ENCODE data around the gene JSRP1.

The JSRP1 gene

DNA sequence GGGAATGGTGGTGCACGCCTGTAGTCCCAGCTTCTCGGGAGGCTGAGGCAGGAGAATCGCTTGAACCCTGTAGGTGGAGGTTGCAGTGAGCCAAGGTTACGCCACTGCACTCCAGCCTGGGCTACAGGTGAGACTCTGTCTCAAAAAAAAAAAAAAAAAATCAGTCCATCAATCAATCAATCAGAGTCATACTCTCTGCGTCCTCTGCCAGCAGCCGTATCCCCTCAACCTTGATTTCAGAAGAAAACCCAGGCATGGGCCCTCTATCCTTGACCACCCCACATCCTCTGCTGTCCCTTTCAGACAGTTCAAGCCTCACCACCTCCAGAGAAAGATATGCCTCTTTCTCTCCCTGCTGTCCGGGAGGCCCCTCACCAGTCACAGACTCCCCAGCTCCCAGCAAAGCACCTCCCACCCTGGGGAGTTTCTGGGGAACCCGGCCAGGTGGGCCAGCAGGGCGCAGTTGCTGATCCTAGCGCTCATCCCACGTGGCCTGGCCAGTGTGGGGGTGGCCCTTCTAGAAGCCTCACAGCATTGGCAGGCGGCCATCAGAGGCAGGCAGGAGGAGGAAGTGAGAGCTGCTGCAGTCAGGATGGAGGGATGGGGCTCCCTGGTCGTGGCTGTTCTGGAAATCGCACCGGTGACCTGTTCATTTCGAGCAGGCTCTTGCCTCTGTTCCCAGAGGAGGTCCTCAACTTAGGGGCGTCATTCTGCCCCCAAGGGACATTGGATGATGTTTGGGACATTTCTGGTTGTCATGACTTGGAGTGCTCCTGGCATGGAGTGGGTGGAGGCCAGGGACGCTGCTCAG, 10.2 kb upstream of the JSRP1 start:
- DNase-seq (ENCODE audit: low read depth), result no peak

DNA sequence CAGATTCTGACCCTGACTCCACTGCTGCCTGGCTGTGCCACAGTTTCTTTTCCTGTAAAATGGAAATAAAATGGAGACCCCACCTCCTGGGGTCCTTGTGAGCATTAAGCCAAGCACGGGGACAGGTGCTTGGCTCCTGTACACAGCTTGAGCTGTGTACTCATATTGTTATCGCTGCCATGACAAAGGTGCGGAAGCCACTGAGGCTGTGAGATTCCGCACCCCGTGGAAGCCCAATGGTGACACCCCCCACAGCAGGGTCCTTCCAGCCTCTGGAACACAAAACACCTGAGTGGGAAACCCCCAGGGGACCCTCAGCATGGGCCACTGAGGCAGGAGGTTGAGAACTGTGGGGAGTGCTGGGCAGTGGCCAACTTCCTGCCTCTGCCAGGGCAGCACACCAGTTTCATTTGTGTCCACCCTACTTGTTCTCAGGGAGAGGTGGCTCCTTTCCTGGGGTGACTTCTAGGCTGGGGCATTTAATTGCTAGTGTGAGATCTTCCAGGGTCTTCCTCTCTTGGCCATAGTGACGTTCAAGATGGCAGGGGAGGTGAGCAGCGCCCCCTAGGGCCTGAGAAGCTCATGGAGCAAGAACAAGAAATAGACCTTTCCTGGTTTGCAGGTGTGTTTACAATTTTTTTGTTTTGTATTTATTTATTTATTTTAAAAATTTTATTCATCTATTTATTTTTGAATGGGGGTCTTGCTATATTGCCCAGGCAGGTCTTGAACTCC, 5.4 kb upstream of the JSRP1 start:
- DNase-seq (ENCODE audit: low read depth), result no peak

DNA sequence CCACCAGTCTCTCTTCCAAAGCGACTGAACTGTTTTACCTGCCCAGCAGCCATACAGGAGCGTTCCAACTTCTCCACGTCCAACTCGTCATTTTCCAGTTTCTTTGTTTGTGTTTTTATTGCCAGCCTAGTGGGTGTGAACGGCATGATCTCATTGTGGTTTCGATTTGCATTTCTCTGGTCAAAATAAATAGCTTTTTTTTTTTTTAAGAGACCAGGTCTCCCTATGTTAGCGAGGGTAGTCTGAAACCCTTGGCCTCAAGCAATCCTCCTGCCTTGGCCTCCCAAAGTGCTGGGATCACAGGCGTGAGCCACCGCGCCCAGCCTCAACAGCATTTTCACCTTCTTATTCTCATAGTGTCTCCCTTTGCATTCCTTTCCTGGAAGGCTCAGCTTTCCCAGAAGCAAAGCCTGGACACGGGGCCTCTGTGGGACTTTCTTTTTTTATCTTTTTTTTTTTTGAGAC, 4.2 kb upstream of the JSRP1 start:
- no peak for DNase-seq (ENCODE audit: low read depth)

DNA sequence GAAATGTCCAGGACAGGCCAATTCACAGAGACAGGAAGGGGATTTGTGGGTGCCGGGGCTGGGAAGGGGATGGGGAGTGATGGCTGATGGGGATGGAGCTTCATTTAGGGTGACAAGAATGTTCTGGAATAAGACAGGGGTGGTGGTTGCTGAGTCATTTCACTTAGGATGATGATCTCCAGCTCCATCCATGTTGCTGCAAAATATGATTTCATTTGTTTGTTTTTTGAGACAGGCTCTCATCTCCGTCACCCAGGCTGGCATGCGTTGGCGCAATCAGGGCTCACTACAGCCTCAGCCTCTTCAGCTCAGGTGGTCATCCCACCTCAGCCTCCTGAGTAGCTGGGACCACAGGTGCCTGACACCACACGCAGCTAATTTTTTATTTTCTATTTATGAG, 3.1 kb upstream of the JSRP1 start:
- no peak for DNase-seq (ENCODE audit: low read depth)

DNA sequence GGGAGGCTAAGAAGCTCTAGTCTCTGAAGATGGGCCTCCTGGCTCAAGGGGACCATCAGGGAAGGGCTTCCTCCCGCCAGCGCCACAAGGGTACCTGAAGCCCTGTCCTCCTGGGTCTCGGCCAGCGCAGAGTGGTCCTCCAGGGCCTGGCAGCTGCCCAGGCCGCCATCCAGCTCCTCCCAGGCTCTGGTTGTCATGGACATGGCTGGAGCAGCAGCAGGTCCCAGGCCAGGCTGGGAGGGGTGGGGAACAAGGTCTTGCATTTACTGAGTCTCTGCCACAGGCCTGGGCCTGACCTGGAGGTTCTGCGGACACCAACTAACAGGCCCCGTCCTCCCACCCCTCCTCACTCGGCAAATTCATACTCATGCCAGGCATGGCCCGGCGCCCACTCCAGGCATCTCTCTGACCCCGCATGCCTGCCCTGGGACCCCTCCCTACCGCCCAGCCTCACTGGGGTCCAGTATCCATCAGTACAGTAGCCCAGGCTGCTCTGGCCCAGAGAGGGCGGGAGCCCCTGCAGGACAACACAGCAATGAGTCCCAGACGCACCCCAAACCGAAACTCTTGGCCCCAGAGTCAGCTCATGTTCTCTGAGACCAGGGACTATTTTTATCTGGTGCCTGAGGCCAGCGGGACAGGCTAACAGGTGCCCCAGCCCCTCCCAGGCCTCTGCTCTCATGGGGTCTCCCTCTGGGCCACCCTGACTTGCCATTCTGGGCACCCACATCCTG, 938 bp downstream of the JSRP1 start:
- DNase-seq (ENCODE audit: low read depth), result no peak

DNA sequence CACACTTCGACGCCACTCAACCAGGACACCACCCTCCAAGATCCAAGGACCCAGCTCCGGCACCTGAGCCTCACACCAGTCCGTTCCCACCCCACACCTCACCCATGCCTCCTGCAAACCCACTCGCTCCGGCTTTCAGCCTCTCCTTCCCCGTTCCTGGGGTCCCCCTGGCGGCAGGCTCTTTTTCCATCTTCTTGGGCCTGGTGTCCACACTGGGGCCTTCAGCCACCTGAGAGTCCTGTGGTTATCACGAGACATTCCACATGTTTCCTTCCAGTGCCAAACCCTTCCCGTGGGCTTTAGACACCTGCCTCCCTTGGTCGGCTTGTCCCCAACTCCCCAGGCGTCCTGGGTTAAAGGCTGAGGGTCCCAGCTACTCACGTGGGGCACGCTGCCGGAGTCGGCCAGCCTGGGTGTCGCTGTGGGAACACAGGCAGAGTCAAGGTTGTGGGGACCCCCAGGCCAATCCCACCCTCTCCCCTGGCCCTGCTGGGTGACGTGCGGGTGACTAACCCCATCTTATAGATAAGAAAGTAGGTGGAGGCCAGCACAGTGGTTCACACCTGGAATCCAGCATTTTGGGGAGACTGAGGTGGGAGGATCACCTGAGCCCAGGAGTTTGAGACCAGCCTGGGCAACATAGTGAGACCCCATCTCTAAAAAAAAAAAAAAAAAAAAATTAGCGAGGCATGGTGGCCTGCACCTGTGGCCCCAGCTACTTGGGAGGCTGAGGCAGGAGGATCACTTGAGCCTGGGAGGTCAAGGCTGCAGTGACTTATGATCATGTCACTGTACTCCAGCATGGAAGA, 1.9 kb downstream of the JSRP1 start:
- DNase-seq (ENCODE audit: low read depth), result no peak

DNA sequence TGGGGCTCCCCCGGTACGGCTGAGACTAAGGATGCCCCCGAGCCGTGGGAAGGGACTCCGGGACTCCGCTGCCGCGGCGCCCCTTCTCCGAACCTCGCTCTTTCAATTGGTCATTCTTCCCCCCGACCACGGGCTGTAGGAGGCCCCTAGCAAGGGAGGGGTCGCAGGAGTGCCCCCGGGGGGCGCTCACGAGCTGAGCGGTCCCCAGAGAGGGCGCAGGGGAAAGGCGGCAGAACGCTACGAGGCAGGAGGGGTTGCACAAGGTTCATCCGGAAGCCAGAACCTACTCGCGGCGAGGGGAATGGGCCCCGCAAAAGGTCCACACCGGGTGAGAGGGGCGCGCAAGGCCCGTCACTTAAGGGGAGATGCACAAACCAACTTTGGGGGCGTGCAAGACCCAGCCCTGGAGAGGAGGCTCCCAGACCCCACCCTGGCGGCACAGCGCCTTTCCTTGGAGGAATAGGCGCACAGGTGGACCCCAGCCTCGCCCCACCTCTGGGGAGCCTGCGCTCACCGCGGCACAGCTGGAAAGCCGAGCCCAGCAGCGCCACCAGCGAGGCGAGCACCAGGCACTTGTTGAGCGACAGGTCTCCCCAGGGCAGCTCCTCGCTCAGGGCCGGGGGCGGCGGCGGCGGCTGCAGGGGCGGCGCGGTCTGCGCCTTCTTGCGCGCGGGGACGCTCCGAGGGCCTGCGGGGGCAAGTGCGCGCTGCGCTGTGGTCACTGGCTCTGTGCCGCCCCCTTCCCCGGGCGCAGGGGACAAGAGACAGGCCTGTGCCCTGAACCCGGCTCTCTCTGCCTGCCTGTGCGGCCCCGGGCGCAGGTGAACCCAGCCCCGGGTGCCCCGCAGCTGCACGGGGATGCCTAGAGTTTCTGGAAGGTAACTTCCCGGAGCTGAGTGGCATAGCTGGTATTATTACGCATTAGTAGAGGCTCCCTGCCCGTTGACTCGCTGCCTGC, 2.8 kb downstream of the JSRP1 start:
- no peak for DNase-seq (ENCODE audit: low read depth)

DNA sequence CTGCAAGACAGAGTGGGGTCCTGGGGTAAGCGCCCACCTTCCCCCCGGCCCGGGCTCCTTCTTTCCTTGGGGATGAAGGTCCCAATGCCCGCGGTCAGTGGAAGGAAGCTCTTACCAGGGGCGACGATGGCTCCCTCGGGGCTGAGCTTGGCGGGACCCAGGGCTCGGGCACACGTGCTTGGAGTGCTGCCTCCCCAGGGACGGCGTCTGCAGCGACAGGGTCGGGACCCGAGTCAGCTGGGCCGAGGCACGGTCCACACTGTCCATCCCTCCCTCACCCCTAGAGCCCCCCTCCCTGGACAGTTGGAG, 3.5 kb downstream of the JSRP1 start:
- no peak for DNase-seq (ENCODE audit: low read depth)

DNA sequence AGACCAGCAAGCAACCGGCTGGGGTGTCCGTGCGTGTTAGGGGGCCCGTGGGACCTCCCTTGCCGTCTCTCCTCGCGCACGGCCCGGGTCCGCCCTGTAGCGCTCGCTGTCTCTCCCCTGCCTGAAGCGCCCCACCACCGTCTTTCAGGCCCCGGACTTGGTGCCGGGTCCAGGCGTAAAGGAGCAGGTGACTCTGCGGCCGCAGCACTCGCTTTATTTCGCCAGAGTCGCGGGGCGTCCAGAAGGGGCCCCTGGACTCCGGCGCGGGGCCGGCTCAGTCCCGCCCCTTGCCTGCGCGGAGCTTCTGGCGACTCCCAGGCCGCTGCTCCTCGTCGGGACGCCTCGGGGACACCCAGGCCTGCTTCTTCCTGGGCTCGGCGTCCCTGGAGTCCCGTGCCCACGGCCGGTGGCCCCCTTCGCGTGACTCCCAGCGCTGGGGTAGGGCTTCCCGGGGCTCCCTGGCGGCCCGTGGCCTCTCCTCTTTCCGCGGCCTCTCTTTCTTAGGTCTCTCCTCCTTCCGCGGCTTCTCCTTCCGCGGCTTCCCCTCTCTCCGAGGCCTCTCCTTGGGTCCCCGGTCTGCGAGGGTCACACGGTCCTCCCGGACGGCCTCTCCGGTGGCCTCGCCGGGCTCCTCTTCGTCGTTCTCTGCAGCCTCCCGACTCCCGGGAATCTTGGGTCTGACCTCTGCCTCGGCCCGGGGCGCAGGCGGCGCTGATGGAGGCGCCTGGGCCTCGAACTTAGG, 4.0 kb downstream of the JSRP1 start:
- no peak for DNase-seq (ENCODE audit: low read depth)

DNA sequence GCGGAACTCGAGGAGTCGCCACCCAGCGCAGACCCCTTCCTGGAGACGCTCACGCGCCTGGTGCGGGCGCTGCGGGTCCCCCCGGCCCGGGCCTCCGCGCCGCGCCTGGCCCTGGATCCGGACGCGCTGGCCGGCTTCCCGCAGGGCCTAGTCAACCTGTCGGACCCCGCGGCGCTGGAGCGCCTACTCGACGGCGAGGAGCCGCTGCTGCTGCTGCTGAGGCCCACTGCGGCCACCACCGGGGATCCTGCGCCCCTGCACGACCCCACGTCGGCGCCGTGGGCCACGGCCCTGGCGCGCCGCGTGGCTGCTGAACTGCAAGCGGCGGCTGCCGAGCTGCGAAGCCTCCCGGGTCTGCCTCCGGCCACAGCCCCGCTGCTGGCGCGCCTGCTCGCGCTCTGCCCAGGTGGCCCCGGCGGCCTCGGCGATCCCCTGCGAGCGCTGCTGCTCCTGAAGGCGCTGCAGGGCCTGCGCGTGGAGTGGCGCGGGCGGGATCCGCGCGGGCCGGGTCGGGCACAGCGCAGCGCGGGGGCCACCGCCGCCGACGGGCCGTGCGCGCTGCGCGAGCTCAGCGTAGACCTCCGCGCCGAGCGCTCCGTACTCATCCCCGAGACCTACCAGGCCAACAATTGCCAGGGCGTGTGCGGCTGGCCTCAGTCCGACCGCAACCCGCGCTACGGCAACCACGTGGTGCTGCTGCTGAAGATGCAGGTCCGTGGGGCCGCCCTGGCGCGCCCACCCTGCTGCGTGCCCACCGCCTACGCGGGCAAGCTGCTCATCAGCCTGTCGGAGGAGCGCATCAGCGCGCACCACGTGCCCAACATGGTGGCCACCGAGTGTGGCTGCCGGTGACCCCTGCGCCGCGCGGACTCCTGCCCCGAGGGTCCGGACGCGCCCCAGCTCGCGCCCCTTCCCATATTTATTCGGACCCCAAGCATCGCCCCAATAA, 4.8 kb downstream of the JSRP1 start:
- no peak for DNase-seq (ENCODE audit: low read depth)

DNA sequence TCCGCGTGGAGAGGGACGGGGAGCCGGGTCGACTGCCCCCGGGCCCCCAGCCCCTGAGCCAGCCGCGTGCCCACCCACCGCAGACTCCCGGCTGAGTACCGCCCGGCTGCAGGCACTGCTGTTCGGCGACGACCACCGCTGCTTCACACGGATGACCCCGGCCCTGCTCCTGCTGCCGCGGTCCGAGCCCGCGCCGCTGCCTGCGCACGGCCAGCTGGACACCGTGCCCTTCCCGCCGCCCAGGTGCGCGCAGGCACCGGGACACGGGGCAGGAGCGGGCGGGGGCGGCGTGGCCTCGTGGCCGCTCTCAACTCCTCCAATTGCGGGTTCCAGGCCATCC, 5.5 kb downstream of the JSRP1 start:
- DNase-seq (ENCODE audit: low read depth), result no peak

DNA sequence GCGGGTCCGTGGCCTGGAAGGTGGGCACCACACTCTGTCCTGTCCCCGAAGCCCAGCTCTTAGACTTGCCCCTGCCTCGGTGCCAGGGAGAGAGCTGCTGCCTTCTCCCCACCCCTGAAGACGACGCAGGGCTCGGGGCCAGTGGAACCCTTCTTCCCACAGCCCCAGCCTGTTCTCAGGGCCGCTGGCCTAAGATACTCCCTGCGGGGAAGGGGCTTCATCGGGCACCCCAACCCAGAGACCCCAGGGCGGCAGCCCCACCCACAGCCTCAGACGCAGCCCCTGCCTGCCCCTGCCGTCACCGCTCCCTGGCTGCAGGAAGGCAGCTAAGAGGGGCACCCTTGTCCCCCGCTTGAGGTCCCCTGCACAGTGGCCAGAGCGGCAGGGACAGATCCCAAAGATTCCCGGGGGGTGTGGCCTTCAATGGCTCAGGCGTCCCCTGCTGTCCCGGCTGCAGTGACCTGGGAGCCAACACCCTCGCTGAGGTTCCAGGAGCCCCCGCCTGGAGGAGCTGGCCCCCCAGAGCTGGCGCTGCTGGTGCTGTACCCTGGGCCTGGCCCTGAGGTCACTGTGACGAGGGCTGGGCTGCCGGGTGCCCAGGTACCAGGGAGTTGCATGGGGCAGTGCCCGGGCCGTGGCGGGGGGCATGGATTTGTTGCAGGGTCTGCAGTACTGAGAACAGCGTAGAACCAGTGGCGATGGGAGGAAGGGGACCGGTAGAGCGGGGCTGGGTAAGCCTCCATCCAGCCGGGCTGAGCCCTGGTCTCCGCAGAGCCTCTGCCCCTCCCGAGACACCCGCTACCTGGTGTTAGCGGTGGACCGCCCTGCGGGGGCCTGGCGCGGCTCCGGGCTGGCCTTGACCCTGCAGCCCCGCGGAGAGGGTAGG, 6.1 kb downstream of the JSRP1 start:
- DNase-seq (ENCODE audit: low read depth), result no peak

DNA sequence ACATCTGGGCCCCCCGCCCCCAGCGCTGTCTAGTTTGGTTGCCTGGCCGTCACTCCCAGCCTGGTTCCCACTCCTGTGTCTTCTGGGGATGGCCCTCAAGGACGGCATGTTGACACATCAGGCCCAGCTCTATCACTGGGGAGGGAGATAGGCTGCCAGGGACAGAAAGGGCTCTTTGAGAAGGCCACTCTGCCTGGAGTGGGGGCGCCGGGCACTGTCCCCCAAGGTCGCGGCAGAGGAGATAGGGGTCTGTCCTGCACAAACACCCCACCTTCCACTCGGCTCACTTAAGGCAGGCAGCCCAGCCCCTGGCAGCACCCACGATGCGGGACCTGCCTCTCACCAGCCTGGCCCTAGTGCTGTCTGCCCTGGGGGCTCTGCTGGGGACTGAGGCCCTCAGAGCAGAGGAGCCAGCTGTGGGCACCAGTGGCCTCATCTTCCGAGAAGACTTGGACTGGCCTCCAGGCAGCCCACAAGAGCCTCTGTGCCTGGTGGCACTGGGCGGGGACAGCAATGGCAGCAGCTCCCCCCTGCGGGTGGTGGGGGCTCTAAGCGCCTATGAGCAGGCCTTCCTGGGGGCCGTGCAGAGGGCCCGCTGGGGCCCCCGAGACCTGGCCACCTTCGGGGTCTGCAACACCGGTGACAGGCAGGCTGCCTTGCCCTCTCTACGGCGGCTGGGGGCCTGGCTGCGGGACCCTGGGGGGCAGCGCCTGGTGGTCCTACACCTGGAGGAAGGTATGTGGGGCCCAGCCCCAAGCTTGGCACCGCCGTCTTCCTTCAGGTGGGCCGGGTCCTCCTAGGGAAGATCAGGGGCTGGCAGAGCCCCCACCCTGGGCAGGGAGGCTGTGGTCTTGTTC, 7.0 kb downstream of the JSRP1 start, which contains the start of gene AMH:
TSS of gene AMH (plus strand) at position 314 of the 857 bp plus-strand sequence. CDS start at position 324, 10 bp downstream.
- DNase-seq (ENCODE audit: low read depth), result no peak

DNA sequence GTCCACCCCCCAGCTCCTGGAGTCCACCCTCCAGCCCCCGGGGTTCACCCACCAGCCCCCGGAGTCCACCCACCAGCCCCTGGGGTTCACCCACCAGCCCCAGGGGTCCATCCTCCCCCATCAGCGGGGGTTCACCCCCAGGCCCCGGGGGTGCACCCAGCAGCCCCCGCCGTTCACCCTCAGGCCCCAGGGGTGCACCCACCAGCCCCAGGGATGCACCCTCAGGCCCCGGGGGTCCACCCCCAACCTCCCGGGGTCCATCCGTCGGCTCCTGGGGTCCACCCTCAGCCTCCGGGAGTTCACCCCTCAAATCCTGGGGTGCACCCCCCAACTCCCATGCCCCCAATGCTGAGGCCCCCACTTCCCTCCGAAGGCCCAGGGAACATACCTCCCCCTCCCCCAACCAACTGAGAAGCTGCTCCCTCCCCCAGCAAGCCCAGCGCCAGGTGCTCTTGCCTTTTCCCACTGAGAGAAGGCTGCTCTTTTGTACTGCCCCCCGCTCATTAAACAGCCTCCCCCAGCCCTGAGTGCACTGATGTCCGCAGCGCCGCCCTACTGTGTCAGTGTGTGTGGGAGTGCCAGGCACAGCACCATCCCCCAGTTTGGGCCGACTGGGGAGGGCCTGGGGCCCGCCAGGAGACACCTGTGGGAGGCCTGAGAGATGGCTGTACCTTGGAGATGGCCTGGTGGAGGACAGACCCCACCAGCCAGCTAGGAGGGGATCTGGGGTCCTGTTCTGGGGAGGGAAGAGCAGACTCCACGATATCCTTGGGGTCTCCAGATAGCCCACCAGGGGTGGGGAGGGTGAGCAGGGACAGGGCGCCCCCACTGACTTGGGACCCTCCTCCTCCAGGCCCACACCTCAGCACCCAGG, 7.8 kb downstream of the JSRP1 start:
- DNase-seq (ENCODE audit: low read depth), result no peak

DNA sequence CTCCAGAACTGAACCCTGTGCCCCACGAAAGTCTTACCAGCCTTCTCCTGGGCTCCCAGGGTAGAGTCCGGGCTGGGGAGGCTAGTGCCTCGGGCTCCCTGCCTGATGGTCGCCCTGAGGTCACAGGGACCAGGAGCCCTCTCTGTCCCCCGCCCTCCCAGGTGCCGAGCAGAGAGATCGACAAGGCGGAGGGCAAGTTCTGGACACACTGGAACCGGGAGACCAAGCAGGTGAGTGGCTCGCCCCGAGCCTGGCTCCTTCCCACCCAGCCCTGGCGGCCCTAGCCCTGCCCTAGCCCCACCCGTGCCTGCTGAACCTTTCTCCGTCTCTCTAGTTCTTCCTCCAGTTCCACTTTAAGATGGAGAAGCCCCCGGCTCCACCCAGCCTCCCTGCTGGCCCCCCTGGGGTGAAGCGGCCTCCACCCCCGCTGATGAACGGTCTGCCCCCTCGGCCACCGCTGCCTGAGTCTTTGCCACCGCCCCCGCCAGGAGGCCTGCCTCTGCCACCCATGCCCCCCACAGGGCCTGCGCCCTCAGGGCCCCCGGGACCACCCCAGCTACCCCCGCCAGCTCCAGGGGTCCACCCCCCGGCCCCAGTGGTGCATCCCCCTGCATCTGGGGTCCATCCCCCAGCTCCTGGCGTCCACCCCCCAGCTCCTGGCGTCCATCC, 8.7 kb downstream of the JSRP1 start:
- no peak for DNase-seq (ENCODE audit: low read depth)
